GM23338 (cell line): ENCODE measurements around the gene IGF2.

Experiments used
- CTCF ChIP-seq, 2 experiments: fragments of 200-600 bp in 1 of 2; sonication (generic) in 1 of 2; conservative IDR thresholded peaks; 2 replicates each; pipeline versions ENCODE4 v1.5.1 to v1.6.1; 2016 to 2017; ENCODE audit warnings: antibody characterized with exemption in 2 of 2, low read depth in 2 of 2, mild to moderate bottlenecking in 2 of 2, moderate library complexity in 1 of 2
- EZH2 ChIP-seq: fragments of 200-600 bp; sonication (generic); IDR thresholded peaks from one replicate; pipeline ENCODE4 v1.8.0; 2017; ENCODE audit warnings: antibody characterized with exemption, mild to moderate bottlenecking, low read depth; ENCODE audit not compliant: unreplicated experiment
- EZH2phosphoT487 ChIP-seq: fragments of 200-600 bp; sonication (generic); IDR thresholded peaks from one replicate; pipeline ENCODE4 v1.8.1; 2018; ENCODE audit warnings: antibody characterized with exemption; ENCODE audit not compliant: unreplicated experiment
- JUNB ChIP-seq: IDR thresholded peaks from one replicate; pipeline ENCODE4 v1.6.1; 2016; ENCODE audit warnings: antibody characterized with exemption; ENCODE audit not compliant: unreplicated experiment
- POLR2AphosphoS5 ChIP-seq: IDR thresholded peaks from 2 replicates; pipeline ENCODE4 v1.6.1; 2016; ENCODE audit warnings: antibody characterized with exemption, low read depth
- ZNF114 ChIP-seq: fragments of 250-450 bp; sonication (Bioruptor Pico); IDR thresholded peaks from 2 replicates; pipeline ENCODE4 v1.5.0; 2020; ENCODE audit warnings: mild to moderate bottlenecking, moderate library complexity
- TF ChIP-seq, protein P1 (sequence below): IDR thresholded peaks from one replicate; pipeline ENCODE4 v1.6.1; 2018; ENCODE audit warnings: antibody characterized with exemption; ENCODE audit not compliant: unreplicated experiment

DNA sequence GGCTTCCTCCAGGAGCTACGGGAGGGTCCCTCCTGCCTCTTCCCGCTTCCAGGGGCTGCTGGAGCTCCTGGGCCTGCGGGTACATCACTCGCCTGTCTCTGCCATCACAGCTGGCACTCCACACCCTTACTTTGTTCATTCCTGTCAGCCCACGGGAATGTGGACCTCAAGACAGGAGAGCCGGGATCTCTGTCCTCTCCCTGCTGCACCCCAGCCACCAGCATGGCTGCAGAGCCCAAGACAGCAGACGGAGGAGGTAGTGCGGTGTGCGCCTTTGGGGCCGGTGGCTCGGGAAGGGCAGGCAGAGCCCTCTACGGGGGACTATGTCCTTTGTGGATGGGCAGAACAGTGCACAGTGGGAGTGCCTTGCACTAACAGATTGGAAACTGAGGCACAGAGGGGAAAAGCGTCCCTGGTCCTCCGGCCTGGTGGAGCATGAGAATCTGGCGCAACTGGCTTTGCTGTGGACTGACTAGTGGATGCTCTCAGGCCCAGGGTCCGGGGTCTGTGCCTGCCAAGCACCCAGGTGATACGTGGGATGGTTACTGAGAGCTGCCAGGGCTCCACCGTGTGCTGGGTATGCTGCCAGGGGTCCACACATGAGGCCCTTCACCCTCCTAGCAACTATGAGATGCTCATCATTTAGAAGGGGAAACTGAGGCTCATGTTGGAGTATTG, 47.3 kb downstream of the IGF2 start:
- TF ChIP-seq, protein P1, sequence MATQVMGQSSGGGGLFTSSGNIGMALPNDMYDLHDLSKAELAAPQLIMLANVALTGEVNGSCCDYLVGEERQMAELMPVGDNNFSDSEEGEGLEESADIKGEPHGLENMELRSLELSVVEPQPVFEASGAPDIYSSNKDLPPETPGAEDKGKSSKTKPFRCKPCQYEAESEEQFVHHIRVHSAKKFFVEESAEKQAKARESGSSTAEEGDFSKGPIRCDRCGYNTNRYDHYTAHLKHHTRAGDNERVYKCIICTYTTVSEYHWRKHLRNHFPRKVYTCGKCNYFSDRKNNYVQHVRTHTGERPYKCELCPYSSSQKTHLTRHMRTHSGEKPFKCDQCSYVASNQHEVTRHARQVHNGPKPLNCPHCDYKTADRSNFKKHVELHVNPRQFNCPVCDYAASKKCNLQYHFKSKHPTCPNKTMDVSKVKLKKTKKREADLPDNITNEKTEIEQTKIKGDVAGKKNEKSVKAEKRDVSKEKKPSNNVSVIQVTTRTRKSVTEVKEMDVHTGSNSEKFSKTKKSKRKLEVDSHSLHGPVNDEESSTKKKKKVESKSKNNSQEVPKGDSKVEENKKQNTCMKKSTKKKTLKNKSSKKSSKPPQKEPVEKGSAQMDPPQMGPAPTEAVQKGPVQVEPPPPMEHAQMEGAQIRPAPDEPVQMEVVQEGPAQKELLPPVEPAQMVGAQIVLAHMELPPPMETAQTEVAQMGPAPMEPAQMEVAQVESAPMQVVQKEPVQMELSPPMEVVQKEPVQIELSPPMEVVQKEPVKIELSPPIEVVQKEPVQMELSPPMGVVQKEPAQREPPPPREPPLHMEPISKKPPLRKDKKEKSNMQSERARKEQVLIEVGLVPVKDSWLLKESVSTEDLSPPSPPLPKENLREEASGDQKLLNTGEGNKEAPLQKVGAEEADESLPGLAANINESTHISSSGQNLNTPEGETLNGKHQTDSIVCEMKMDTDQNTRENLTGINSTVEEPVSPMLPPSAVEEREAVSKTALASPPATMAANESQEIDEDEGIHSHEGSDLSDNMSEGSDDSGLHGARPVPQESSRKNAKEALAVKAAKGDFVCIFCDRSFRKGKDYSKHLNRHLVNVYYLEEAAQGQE = no peak
- no peak for TF ChIP-seq JUNB
- no peak for TF ChIP-seq CTCF (conservative IDR thresholded peaks at IDR 0.05; ENCODE audit: low read depth in 2 of 2)
- no peak for TF ChIP-seq POLR2AphosphoS5
- TF ChIP-seq EZH2 = no peak
- TF ChIP-seq EZH2phosphoT487 = no peak
- no peak for TF ChIP-seq ZNF114
